Hepatocyte (in vitro differentiated cells): ENCODE data around the gene SMAD1. TPM values are rescaled to one million over a fixed set of nuclear protein-coding genes. Genes with fewer than 3 reads are reported as not detected.

Experiments
- DNase-seq: peaks from one replicate; pipeline ENCODE4 v3.0.0-alpha.2; 2016; ENCODE audit warnings: low spot score
- H2AFZ ChIP-seq: fragments of 200-600 bp; sonication (generic); 2 replicates; pipeline ENCODE4 v1.6.0; 2016; ENCODE audit warnings: antibody characterized with exemption, mild to moderate bottlenecking
- H3K27ac ChIP-seq: fragments of 200-600 bp; sonication (generic); 2 replicates; pipeline ENCODE4 v1.5.1; 2016; ENCODE audit warnings: mild to moderate bottlenecking
- H3K27me3 ChIP-seq: fragments of 200-600 bp; sonication (generic); 2 replicates; pipeline ENCODE4 v1.6.1; 2016
- H3K36me3 ChIP-seq: fragments of 200-600 bp; sonication (generic); replicated peaks from 2 replicates; pipeline ENCODE4 v1.5.1; 2016; ENCODE audit warnings: low read depth; ENCODE audit not compliant: insufficient read depth
- H3K4me1 ChIP-seq: fragments of 200-600 bp; sonication (generic); 2 replicates; pipeline ENCODE4 v1.5.1; 2016; ENCODE audit warnings: mild to moderate bottlenecking, moderate library complexity; ENCODE audit not compliant: insufficient read depth
- H3K4me2 ChIP-seq: fragments of 200-600 bp; sonication (generic); 2 replicates; pipeline ENCODE4 v1.6.0; 2016
- H3K4me3 ChIP-seq: fragments of 200-600 bp; sonication (generic); 2 replicates; pipeline ENCODE4 v1.5.1; 2016; ENCODE audit warnings: mild to moderate bottlenecking
- H3K79me2 ChIP-seq: fragments of 200-600 bp; sonication (generic); 2 replicates; pipeline ENCODE4 v1.6.0; 2017; ENCODE audit warnings: mild to moderate bottlenecking
- H3K9me2 ChIP-seq: fragments of 200-600 bp; sonication (generic); replicated peaks from 2 replicates; pipeline ENCODE4 v1.6.0; 2017; ENCODE audit warnings: mild to moderate bottlenecking; ENCODE audit not compliant: insufficient read depth
- H3K9me3 ChIP-seq: fragments of 200-600 bp; sonication (generic); 2 replicates; pipeline ENCODE4 v1.5.1; 2016; ENCODE audit warnings: low read depth, mild to moderate bottlenecking
- H4K20me1 ChIP-seq: fragments of 200-600 bp; sonication (generic); 2 replicates; pipeline ENCODE4 v1.6.0; 2016; ENCODE audit warnings: mild to moderate bottlenecking; ENCODE audit not compliant: insufficient read depth, poor library complexity, severe bottlenecking
- CTCF ChIP-seq: fragments of 200-600 bp; sonication (generic); IDR thresholded peaks from 2 replicates; pipeline ENCODE4 v1.5.1; 2016; ENCODE audit warnings: antibody characterized with exemption, mild to moderate bottlenecking; ENCODE audit not compliant: poor library complexity
- EZH2 ChIP-seq: fragments of 200-600 bp; sonication (generic); IDR thresholded peaks from 2 replicates; pipeline ENCODE4 v1.6.1; 2016; ENCODE audit warnings: antibody characterized with exemption, mild to moderate bottlenecking, borderline replicate concordance
- EZH2phosphoT487 ChIP-seq: fragments of 200-600 bp; sonication (generic); IDR thresholded peaks from one replicate; pipeline ENCODE4 v1.6.1; 2018; ENCODE audit warnings: antibody characterized with exemption, mild to moderate bottlenecking, low read depth, moderate library complexity; ENCODE audit not compliant: unreplicated experiment, severe bottlenecking
- WGBS: methylation state at CpG from one replicate; pipeline ENCODE4 v1.1.6; 2016; ENCODE audit warnings: low lambda C conversion rate; ENCODE audit errors: missing lambda C conversion rate; 5-methylcytosine and 5-hydroxymethylcytosine counted together
- polyA plus RNA-seq: library from polyadenylated mRNA; unstranded; fragments of >200 nt; fragmentation: Nextera tagmentation; extraction: Ambion mirVana; gene quantifications from 2 replicates; pipeline ENCODE4 v1.2.1, GENCODE V29; 2016
- total RNA-seq: library from RNA; depleted of rRNA; stranded (reverse); fragments of >200 nt; gene quantifications from 2 replicates; pipeline ENCODE4 v1.2.3, GENCODE V29; 2014

SMAD1 gene
- total and polyA plus RNA-seq, 2 experiments from 2014 or later = 18.1 to 24.1 TPM

GRCh38 chr4:145589916-145590702 is 108.5 kb downstream of the SMAD1 start:
- no peaks in the 10 kb centered on the region for H3K36me3 ChIP-seq
- 86% methylated on average over 3 of the region's 3 CpGs for WGBS
- no peaks in the 10 kb centered on the region for H4K20me1 ChIP-seq
- no peak overlapping the region for H2AFZ ChIP-seq
- H3K4me2 ChIP-seq = no peak overlapping the region
- TF ChIP-seq EZH2phosphoT487 (no peak), EZH2 (no peak), CTCF (no peak)
- no peaks in the 10 kb centered on the region for H3K9me2 ChIP-seq
- no peak for DNase-seq
- H3K9me3 ChIP-seq = no peaks in the 10 kb centered on the region
- no peak overlapping the region for H3K4me3 ChIP-seq
- H3K27ac ChIP-seq = no peak overlapping the region
- H3K4me1 ChIP-seq = no peaks in the 10 kb centered on the region
- H3K27me3 ChIP-seq = no peaks in the 10 kb centered on the region
- no peaks in the 10 kb centered on the region for H3K79me2 ChIP-seq

- Histone ChIP-seq H3K36me3 (no peaks in the 10 kb centered on the region), H2AFZ (no peak overlapping the region), H3K27ac (no peak overlapping the region), H4K20me1 (no peaks in the 10 kb centered on the region), H3K9me2 (no peaks in the 10 kb centered on the region), H3K27me3 (no peaks in the 10 kb centered on the region), H3K4me3 (no peak overlapping the region), H3K9me3 (no peaks in the 10 kb centered on the region), H3K4me1 (no peaks in the 10 kb centered on the region), H3K79me2 (no peaks in the 10 kb centered on the region), H3K4me2 (no peak overlapping the region)
- TF ChIP-seq EZH2phosphoT487 (no peak), EZH2 (no peak), CTCF (no peak)
- WGBS = 73% methylated on average over 4 of the region's 4 CpGs
- DNase-seq = no peak
Measured at GRCh38 chr4:145602129-145602760, 120.6 kb downstream of the SMAD1 start.

- Histone ChIP-seq H3K4me1 (no peaks in the 10 kb centered on the region), H3K9me2 (no peaks in the 10 kb centered on the region), H3K27ac (no peak overlapping the region), H3K36me3 (no peaks in the 10 kb centered on the region), H3K4me2 (no peak overlapping the region), H3K79me2 (no peaks in the 10 kb centered on the region), H3K27me3 (no peaks in the 10 kb centered on the region), H2AFZ (no peak overlapping the region), H3K4me3 (no peak overlapping the region), H3K9me3 (no peaks in the 10 kb centered on the region), H4K20me1 (no peaks in the 10 kb centered on the region)
- DNase-seq = no peak
- TF ChIP-seq EZH2 (no peak), CTCF (no peak), EZH2phosphoT487 (no peak)
Measured at GRCh38 chr4:145605941-145606340, 124.3 kb downstream of the SMAD1 start.

Other genes with a start within 250 kb of the SMAD1 start
- gene MMAA, start 137.5 kb downstream of the SMAD1 start, total RNA-seq = 13.4 and 15.3 TPM in 2 replicates
- 8.0 and 11.1 TPM in 2 replicates for gene MMAA, start 137.5 kb downstream of the SMAD1 start, polyA plus RNA-seq
- not detected in 2 replicates for gene C4orf51, start 198.3 kb downstream of the SMAD1 start, total RNA-seq
- not detected in 2 replicates for gene C4orf51, start 198.3 kb downstream of the SMAD1 start, polyA plus RNA-seq